GM10847 (cell line): Measurements from ENCODE around the gene OSM.

Experiments
- POLR2A ChIP-seq: IDR thresholded peaks from 2 replicates; pipeline ENCODE4 v1.6.1; 2011; ENCODE audit not compliant: insufficient read length; ENCODE audit errors: extremely low read depth

OSM gene

GRCh38 chr22:30291058-30291892 is 24.6 kb upstream of the OSM start:
- no peak for TF ChIP-seq POLR2A

DNA sequence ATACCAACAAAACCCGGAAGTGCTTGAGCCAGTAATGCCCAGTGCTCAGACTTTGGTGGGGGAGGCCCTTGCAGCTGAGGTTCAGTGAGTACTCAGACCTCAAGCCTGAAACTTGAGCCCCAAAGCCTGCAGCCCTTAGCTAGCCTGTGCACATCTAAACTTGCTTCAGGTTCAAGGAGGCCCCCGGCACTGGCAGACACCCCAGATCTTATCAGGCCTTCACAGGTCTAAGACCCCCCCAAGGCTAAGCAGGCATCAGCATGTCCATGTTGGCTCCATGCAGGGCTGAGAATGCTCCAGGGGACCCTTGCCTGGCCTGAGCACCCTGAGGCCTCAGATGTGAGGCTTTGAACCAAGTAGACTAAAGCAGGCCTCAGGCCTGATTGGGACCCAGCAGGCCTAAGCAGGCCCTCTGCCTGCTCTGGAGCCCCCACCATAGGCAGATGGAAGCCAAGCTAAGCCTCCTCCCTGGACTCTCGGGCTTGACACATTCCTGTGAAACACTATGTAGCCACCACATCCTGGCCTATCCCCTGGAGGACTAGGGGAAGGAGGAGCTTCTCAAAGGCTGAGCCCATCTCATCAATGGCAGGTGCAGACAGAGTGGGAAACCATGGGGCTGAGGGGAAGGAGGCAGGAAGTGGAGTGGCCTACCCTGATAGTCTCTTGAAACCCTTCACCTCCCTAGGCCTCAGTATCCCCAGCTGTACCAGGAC is 23.8 kb upstream of the OSM start:
- TF ChIP-seq POLR2A: no peak

DNA sequence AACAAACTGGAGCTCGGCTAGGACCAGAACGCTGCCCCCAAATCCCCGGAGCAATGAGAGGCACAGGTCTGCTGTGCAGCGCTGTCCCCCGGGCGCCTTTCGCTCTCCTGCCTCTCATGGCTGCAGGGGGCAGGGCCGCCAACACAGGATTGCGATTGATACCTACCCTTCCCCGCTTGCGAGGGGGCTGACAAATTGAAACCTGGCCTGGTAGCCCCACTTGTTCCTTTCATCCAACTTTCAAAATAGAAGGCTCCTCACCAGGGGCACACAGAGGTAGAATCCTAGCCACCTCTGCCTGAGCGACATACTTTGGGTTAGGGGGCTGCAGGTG is 23.3 kb upstream of the OSM start:
- TF ChIP-seq POLR2A: no peak

DNA sequence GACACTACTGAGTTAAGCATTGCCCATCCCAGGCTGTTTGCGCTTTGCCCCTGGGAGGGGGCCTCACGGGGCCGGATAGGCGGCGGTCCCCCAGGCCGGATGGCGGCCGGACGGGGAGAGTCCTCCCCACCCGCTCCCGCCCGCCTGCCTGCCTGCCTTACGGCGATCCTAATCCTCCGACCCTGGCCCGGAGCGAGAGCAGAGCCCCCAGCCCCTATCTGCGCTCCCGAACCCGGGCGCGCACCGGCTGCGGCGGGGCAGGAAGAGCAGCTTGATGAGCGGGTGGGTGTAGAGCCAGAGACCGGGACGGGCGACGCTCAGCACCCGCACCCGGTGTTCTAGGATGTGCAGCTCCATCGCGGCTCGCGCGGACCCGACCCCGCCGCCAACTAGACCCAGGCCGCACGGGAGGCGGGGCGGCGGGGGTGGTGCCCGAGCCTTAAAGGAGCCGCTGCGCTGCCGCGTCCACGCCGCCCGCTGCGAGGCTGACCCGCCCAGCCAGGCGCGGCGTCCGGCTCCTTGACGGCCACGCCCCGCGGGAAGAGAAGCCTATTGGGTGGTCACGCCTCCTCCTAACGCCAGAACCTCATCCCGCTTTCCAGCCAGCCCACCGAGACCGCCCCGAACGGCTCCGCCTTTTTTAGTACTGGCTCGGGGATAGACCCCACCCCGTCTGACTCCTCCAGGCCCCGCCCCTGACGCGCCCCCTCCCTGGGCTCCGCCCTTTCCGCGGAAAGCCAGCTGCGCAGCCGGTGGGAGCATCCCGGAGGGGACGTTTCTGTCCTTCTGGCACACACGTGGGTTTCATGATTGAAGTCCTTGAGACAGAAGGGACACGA is 22.7 kb upstream of the OSM start, which contains the start of gene CASTOR1:
CASTOR1 (minus strand) TSS at position 365 of the 839 bp plus-strand sequence; CDS start at position 357, 8 bp downstream.
- no peak for TF ChIP-seq POLR2A

GRCh38 chr22:30288419-30289140 is 21.9 kb upstream of the OSM start:
- no peak for TF ChIP-seq POLR2A

- TF ChIP-seq POLR2A: no peak
Observed at GRCh38 chr22:30287648-30288418, 21.2 kb upstream of the OSM start.

- no peak for TF ChIP-seq POLR2A
Observed at GRCh38 chr22:30286813-30287647, 20.4 kb upstream of the OSM start.

GRCh38 chr22:30286331-30286730 is 19.7 kb upstream of the OSM start:
- no peak for TF ChIP-seq POLR2A

DNA sequence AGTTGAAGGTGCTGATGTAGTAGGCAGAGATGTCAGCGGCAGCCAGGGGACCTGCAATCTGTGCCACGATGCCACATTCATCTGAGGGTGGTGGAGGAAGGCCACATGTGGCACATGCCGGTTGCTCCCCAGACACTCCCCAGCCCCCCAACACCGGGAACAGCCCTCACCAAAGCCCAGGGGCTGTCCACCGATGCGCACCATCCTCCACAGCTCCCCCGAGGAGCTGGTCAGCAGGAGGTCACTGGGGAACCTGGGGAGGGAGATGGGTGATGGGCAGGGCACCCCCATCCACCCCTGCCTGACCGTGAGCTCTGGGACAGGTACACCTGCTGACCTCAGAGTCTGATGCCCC is 19.2 kb upstream of the OSM start:
- TF ChIP-seq POLR2A: no peak

DNA sequence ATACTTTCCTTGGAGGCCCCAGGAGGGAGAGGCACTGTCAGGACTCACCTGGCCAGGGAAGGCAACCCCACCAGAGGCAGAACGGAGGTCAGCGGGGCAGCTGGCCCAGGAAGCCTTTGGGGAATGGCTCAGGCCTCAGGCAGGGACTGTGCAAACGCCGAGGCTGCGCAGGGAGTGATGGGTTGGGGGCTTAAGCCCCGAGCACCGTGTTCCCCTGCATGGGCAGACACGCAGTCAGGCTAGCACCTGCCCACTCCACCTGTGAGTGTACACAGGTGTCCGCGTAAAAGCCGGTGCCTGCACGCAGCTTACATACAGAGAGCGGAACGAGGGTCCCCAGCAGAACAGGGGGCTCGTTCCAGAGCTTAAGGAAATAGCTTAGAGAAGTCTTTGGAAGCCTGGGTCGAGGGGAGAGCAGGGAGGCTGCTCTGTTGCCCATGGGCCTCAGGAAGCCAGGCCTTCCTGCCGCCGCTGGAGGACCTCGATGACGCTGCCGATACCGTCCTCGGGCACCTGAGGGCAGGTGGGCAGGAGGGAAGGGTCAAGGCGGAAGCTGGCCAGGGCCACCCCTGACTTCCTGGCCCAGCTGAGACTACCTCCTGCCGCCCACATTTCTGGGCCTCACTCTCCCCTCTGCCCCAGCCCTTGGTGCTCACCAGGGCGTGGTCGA is 18.7 kb upstream of the OSM start:
- TF ChIP-seq POLR2A: no peak

GRCh38 chr22:30284666-30285065 is 18.0 kb upstream of the OSM start:
- TF ChIP-seq POLR2A: no peak

- no peak for TF ChIP-seq POLR2A
Observed at GRCh38 chr22:30284172-30284571, 17.5 kb upstream of the OSM start.

DNA sequence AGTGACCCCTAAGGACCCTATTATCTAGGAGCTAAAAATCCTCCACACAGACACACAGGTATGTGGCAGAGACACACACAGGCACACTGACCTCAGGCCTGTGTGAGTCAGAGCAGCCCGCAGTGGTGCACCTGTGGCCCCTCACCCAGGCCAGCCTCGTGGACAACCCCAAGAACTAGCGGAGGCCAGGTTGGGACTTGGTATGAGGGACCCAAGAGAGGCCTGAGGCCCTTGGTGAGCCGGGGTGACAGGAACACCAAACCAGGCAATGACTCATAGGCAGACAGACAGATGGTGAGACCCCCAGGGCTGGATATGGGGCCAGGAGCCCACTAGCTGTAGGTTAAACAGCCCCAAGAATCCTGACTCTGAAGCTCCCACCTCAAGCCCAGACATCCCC is 16.7 kb upstream of the OSM start:
- TF ChIP-seq POLR2A: no peak
